Activated T-helper 1 cell treated with anti-CD3 and anti-CD28 coated beads, Interleukin-12 subunit alpha, Interleukin-12 subunit beta, Interleukin-2, Interleukin-4 antibody, amounts not matched to agents 30 ng/mL and 10 ng/mL and 1 ng/mL, durations not matched to agents 14 hours and 24 hours and 36 hours (primary cell): Measurements from ENCODE around the gene CRIP2. TPM values are rescaled to one million over a fixed set of nuclear protein-coding genes. Genes with fewer than 3 reads are reported as not detected.

ENCODE experiments used
- DNase-seq: peaks from one replicate; pipeline ENCODE4 v3.0.0; 2021; ENCODE audit warnings: low spot score
- H3K27ac Mint-ChIP-seq: one replicate; pipeline ENCODE4 v1.8.0; 2021; ENCODE audit warnings: mild to moderate bottlenecking, mixed read lengths
- H3K27me3 Mint-ChIP-seq: one replicate; pipeline ENCODE4 v1.8.0; 2022; ENCODE audit warnings: mild to moderate bottlenecking, moderate library complexity, mixed read lengths; ENCODE audit not compliant: insufficient read depth
- H3K36me3 Mint-ChIP-seq: one replicate; pipeline ENCODE4 v1.8.0; 2021; ENCODE audit warnings: low read depth, mixed read lengths
- H3K4me1 Mint-ChIP-seq: one replicate; pipeline ENCODE4 v1.8.0; 2021; ENCODE audit warnings: low read depth, mixed read lengths
- H3K4me3 Mint-ChIP-seq: one replicate; pipeline ENCODE4 v1.8.0; 2021; ENCODE audit warnings: mild to moderate bottlenecking, moderate library complexity, mixed read lengths
- H3K9me3 Mint-ChIP-seq: one replicate; pipeline ENCODE4 v1.8.0; 2021; ENCODE audit warnings: mixed read lengths
- intact Hi-C: fragments of 100-400 bp; cut with micrococcal nuclease; formaldehyde crosslinking; loops from one replicate; pipeline ENCODE4 v1.15.1; 2024
- total RNA-seq: library from RNA; stranded (reverse); gene quantifications from 2 replicates; pipeline ENCODE4 v1.2.3, GENCODE V29; 2022

CRIP2 gene
- total RNA-seq, 1 donor from 2014 or later: not detected

- H3K27me3 Mint-ChIP-seq: no peaks in the 10 kb centered on the region
- no peak for DNase-seq
- no peaks in the 10 kb centered on the region for H3K9me3 Mint-ChIP-seq
- H3K4me3 Mint-ChIP-seq: no peak overlapping the region
- H3K36me3 Mint-ChIP-seq: peaks cover 5% of the 10 kb centered on the region
- intact Hi-C loops: no loop called here
- no peaks in the 10 kb centered on the region for H3K4me1 Mint-ChIP-seq
- no peak overlapping the region for H3K27ac Mint-ChIP-seq
Observed at GRCh38 chr14:105458571-105458970, 16.1 kb upstream of the CRIP2 start.

GRCh38 chr14:105460116-105460515 is 14.5 kb upstream of the CRIP2 start:
- H3K4me3 Mint-ChIP-seq: no peak overlapping the region
- no peak overlapping the region for H3K27ac Mint-ChIP-seq
- DNase-seq: no peak
- H3K4me1 Mint-ChIP-seq: no peaks in the 10 kb centered on the region
- peaks cover 5% of the 10 kb centered on the region for H3K36me3 Mint-ChIP-seq
- intact Hi-C loops: no loop called here
- no peaks in the 10 kb centered on the region for H3K9me3 Mint-ChIP-seq
- no peaks in the 10 kb centered on the region for H3K27me3 Mint-ChIP-seq

GRCh38 chr14:105460616-105461015 is 14.0 kb upstream of the CRIP2 start:
- DNase-seq: no peak
- Mint-ChIP-seq H3K27me3 (no peaks in the 10 kb centered on the region), H3K9me3 (no peaks in the 10 kb centered on the region), H3K36me3 (peaks cover 5% of the 10 kb centered on the region), H3K4me1 (no peaks in the 10 kb centered on the region), H3K27ac (no peak overlapping the region), H3K4me3 (no peak overlapping the region)
- intact Hi-C loops: no loop called here

GRCh38 chr14:105461903-105462302 is 12.7 kb upstream of the CRIP2 start:
- no peak for DNase-seq
- no peaks in the 10 kb centered on the region for H3K9me3 Mint-ChIP-seq
- no peaks in the 10 kb centered on the region for H3K27me3 Mint-ChIP-seq
- H3K36me3 Mint-ChIP-seq: peaks cover 5% of the 10 kb centered on the region
- intact Hi-C loops: no loop called here
- no peak overlapping the region for H3K27ac Mint-ChIP-seq
- H3K4me3 Mint-ChIP-seq: no peak overlapping the region
- no peaks in the 10 kb centered on the region for H3K4me1 Mint-ChIP-seq

GRCh38 chr14:105464501-105464900 is 10.1 kb upstream of the CRIP2 start:
- Mint-ChIP-seq H3K4me3 (no peak overlapping the region), H3K9me3 (no peaks in the 10 kb centered on the region), H3K27ac (no peak overlapping the region), H3K36me3 (peaks cover 5% of the 10 kb centered on the region), H3K27me3 (no peaks in the 10 kb centered on the region), H3K4me1 (no peaks in the 10 kb centered on the region)
- intact Hi-C loops: no loop called here
- DNase-seq: no peak

- no peaks in the 10 kb centered on the region for H3K9me3 Mint-ChIP-seq
Observed at GRCh38 chr14:105465209-105466031, 9.2 kb upstream of the CRIP2 start.

GRCh38 chr14:105466531-105467248 is 7.9 kb upstream of the CRIP2 start:
- no peaks in the 10 kb centered on the region for H3K4me1 Mint-ChIP-seq
- no peak for DNase-seq
- intact Hi-C loops: no loop called here
- H3K4me3 Mint-ChIP-seq: no peak overlapping the region
- H3K27me3 Mint-ChIP-seq: no peaks in the 10 kb centered on the region
- H3K9me3 Mint-ChIP-seq: no peaks in the 10 kb centered on the region
- H3K36me3 Mint-ChIP-seq: peaks cover 5% of the 10 kb centered on the region
- no peak overlapping the region for H3K27ac Mint-ChIP-seq

More at GRCh38 chr14:105465209-105466031, 9.2 kb upstream of the CRIP2 start:
- Mint-ChIP-seq H3K4me3 (no peak overlapping the region), H3K4me1 (no peaks in the 10 kb centered on the region), H3K27ac (no peak overlapping the region), H3K36me3 (peaks cover 7% of the 10 kb centered on the region), H3K27me3 (no peaks in the 10 kb centered on the region)
- intact Hi-C loops: no loop called here
- DNase-seq: no peak

- Mint-ChIP-seq H3K4me1 (no peaks in the 10 kb centered on the region), H3K9me3 (no peaks in the 10 kb centered on the region)
- intact Hi-C loops: no loop called here
Observed at GRCh38 chr14:105467249-105467941, 7.2 kb upstream of the CRIP2 start.

GRCh38 chr14:105467942-105468471 is 6.6 kb upstream of the CRIP2 start:
- no peaks in the 10 kb centered on the region for H3K9me3 Mint-ChIP-seq
- intact Hi-C loops: no loop called here
- H3K27ac Mint-ChIP-seq: no peak overlapping the region
- no peak overlapping the region for H3K4me3 Mint-ChIP-seq
- H3K36me3 Mint-ChIP-seq: peaks cover 4% of the 10 kb centered on the region
- DNase-seq: no peak
- H3K27me3 Mint-ChIP-seq: no peaks in the 10 kb centered on the region
- H3K4me1 Mint-ChIP-seq: no peaks in the 10 kb centered on the region

More at GRCh38 chr14:105467249-105467941, 7.2 kb upstream of the CRIP2 start:
- Mint-ChIP-seq H3K4me3 (no peak overlapping the region), H3K36me3 (peaks cover 5% of the 10 kb centered on the region), H3K27ac (no peak overlapping the region), H3K27me3 (no peaks in the 10 kb centered on the region)
- no peak for DNase-seq

- Mint-ChIP-seq H3K27ac (no peak overlapping the region), H3K4me1 (no peaks in the 10 kb centered on the region), H3K9me3 (no peaks in the 10 kb centered on the region), H3K27me3 (no peaks in the 10 kb centered on the region), H3K4me3 (no peak overlapping the region), H3K36me3 (peaks cover 2% of the 10 kb centered on the region)
- DNase-seq: no peak
- intact Hi-C loops: no loop called here
Observed at GRCh38 chr14:105468621-105469241, 5.9 kb upstream of the CRIP2 start.

- DNase-seq: no peak
- H3K9me3 Mint-ChIP-seq: no peaks in the 10 kb centered on the region
- H3K4me1 Mint-ChIP-seq: no peaks in the 10 kb centered on the region
- intact Hi-C loops: no loop called here
- H3K36me3 Mint-ChIP-seq: peaks cover 2% of the 10 kb centered on the region
- no peaks in the 10 kb centered on the region for H3K27me3 Mint-ChIP-seq
- H3K4me3 Mint-ChIP-seq: no peak overlapping the region
- no peak overlapping the region for H3K27ac Mint-ChIP-seq
Observed at GRCh38 chr14:105469456-105470349, 4.9 kb upstream of the CRIP2 start.
